Caco-2 (cell line): ENCODE results near the gene EHF. TPM values are rescaled to one million over a fixed set of nuclear protein-coding genes. Genes with fewer than 3 reads are reported as not detected.

Experiments
- BruUV-seq: library from RNA; stranded (reverse); fragments of 400-500 nt; replicated peaks from 2 replicates; lab custom pipeline; 2021; lab: Mats Ljungman, UMichigan
- CTCF ChIA-PET: fragments of 300-600 bp; sonication (Branson Sonifier 250); formaldehyde crosslinking; loops from one replicate; lab custom pipeline; 2022; ENCODE audit warnings: antibody characterized with exemption; lab: Charles Lee
- POLR2A ChIA-PET: fragments of 300-600 bp; sonication (Branson Sonifier 250); formaldehyde crosslinking; loops from one replicate; lab custom pipeline; 2022; ENCODE audit warnings: antibody characterized with exemption; lab: Charles Lee
- DNase-seq, 2 experiments: peaks; one replicate each; pipeline versions ENCODE4 v3.0.0 to v3.0.0-alpha.2; 2020 to 2022
- H3K27me3 ChIP-seq: replicated peaks from 2 replicates; pipeline ENCODE4 v1.6.0; 2011; ENCODE audit warnings: low read length; ENCODE audit not compliant: control insufficient read depth, insufficient read depth
- H3K36me3 ChIP-seq: 2 replicates; pipeline ENCODE4 v1.5.1; 2011; ENCODE audit warnings: low read length; ENCODE audit not compliant: control insufficient read depth, insufficient read depth
- H3K4me1 ChIP-seq: fragments of 250-450 bp; sonication (Bioruptor Pico); 2 replicates; pipeline ENCODE4 v1.5.1; 2020; ENCODE audit warnings: mild to moderate bottlenecking
- H3K4me3 ChIP-seq: 2 replicates; pipeline ENCODE4 v1.5.1; 2011; ENCODE audit warnings: low read depth, mild to moderate bottlenecking, control low read depth, low read length
- H3K9me3 ChIP-seq: fragments of 250-450 bp; sonication (Bioruptor Pico); 2 replicates; pipeline ENCODE4 v1.5.1; 2020; ENCODE audit warnings: mild to moderate bottlenecking, moderate library complexity
- H3K27ac Mint-ChIP-seq: one replicate; pipeline ENCODE4 v1.8.0; 2022; ENCODE audit warnings: mixed read lengths; ENCODE audit not compliant: unreplicated experiment
- H3K27me3 Mint-ChIP-seq: one replicate; pipeline ENCODE4 v1.8.0; 2022; ENCODE audit warnings: mixed read lengths; ENCODE audit not compliant: insufficient read depth, unreplicated experiment
- H3K36me3 Mint-ChIP-seq: one replicate; pipeline ENCODE4 v1.8.0; 2022; ENCODE audit warnings: mild to moderate bottlenecking, mixed read lengths; ENCODE audit not compliant: insufficient read depth, unreplicated experiment
- H3K4me1 Mint-ChIP-seq: one replicate; pipeline ENCODE4 v1.8.0; 2022; ENCODE audit warnings: low read depth, mixed read lengths; ENCODE audit not compliant: unreplicated experiment
- H3K4me3 Mint-ChIP-seq: one replicate; pipeline ENCODE4 v1.8.0; 2022; ENCODE audit warnings: mild to moderate bottlenecking, moderate library complexity, mixed read lengths; ENCODE audit not compliant: unreplicated experiment
- H3K9me3 Mint-ChIP-seq: one replicate; pipeline ENCODE4 v1.8.0; 2022; ENCODE audit warnings: mixed read lengths; ENCODE audit not compliant: unreplicated experiment
- intact Hi-C: fragments of 100-400 bp; cut with micrococcal nuclease; formaldehyde crosslinking; loops from one replicate; pipeline ENCODE4 v1.10.0; 2022; ENCODE audit not compliant: unreplicated experiment
- total RNA-seq: library from RNA; stranded (reverse); gene quantifications from 2 replicates; pipeline ENCODE4 v1.2.3, GENCODE V29; 2022
- TF ChIP-seq, protein P1 (sequence below), 2 experiments: fragments of 200-600 bp in 1 of 2; IDR thresholded peaks; 1 replicate in 1 of 2; 2 replicates in 1 of 2; pipeline versions ENCODE4 v1.5.1 to v1.8.0; 2011 to 2022; ENCODE audit warnings: antibody characterized with exemption in 1 of 2, control low read depth in 1 of 2, inconsistent platforms in 1 of 2, low read depth in 1 of 2, low read length in 1 of 2, mild to moderate bottlenecking in 1 of 2, moderate library complexity in 1 of 2; ENCODE audit not compliant: insufficient read depth in 1 of 2, severe bottlenecking in 1 of 2, unreplicated experiment in 1 of 2

Gene EHF
- total RNA-seq, 1 experiment from 2014 or later: 0.11 TPM

DNA sequence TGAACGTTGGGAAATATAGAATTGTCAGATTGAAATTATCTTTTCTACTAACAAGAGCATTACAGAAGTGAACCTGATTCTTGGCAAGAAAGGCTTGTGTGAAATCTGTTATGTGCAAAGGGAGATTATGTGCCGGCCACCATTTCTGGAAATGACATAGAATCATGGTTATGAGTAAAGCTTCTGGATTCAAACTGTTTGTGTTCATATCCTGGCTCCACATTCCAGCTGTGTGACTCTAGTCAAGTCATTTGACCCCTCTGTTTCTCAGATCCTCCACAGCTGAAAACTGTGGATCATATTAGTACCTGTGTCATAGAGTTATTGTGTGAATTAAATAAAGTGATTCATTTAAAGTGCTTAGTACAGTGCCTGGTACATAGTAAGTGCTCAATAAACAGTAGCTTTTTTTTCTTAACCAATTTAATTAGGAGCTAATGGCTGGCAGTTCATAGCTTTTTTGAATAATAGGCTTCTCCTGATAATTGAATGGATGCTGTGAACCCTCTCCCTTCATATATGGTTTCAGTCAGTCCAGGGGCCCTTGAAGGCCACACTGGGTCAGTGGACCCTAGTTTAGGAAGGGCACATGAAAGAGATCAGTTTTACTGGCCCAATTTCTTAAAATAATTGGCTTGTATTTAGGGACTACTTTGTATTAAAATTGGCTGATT, 34.6 kb downstream of the EHF start:
- Histone ChIP-seq H3K4me3 (no peak overlapping the region), H3K27me3 (no peaks in the 10 kb centered on the region), H3K36me3 (no peaks in the 10 kb centered on the region), H3K9me3 (no peaks in the 10 kb centered on the region), H3K4me1 (peaks cover 21% of the 10 kb centered on the region)
- Mint-ChIP-seq H3K36me3 (peaks cover 6% of the 10 kb centered on the region), H3K4me1 (peaks cover 24% of the 10 kb centered on the region), H3K4me3 (no peak overlapping the region), H3K27me3 (no peaks in the 10 kb centered on the region), H3K9me3 (peaks cover 10% of the 10 kb centered on the region), H3K27ac (peak overlapping the region; percentile 43)
- BruUV-seq: no TSS peak
- ChIA-PET POLR2A (no interaction called here), CTCF (interaction anchor here (0.6 to 0.8 kb wide), 2 partner anchors 10 to 12 kb away, joined by 3 to 4 read pairs; no protein-coding TSS in a partner anchor)
- TF ChIP-seq, protein P1, sequence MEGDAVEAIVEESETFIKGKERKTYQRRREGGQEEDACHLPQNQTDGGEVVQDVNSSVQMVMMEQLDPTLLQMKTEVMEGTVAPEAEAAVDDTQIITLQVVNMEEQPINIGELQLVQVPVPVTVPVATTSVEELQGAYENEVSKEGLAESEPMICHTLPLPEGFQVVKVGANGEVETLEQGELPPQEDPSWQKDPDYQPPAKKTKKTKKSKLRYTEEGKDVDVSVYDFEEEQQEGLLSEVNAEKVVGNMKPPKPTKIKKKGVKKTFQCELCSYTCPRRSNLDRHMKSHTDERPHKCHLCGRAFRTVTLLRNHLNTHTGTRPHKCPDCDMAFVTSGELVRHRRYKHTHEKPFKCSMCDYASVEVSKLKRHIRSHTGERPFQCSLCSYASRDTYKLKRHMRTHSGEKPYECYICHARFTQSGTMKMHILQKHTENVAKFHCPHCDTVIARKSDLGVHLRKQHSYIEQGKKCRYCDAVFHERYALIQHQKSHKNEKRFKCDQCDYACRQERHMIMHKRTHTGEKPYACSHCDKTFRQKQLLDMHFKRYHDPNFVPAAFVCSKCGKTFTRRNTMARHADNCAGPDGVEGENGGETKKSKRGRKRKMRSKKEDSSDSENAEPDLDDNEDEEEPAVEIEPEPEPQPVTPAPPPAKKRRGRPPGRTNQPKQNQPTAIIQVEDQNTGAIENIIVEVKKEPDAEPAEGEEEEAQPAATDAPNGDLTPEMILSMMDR (IDR thresholded peaks at IDR 0.05; ENCODE audit: insufficient read depth in 1 of 2, low read depth in 1 of 2, low read length in 1 of 2, severe bottlenecking in 1 of 2, unreplicated experiment in 1 of 2): no peak
- no peak for DNase-seq
- intact Hi-C loops: loop anchor here (2.0 kb wide), 1 partner anchor 55 kb away; no protein-coding TSS in a partner anchor

DNA sequence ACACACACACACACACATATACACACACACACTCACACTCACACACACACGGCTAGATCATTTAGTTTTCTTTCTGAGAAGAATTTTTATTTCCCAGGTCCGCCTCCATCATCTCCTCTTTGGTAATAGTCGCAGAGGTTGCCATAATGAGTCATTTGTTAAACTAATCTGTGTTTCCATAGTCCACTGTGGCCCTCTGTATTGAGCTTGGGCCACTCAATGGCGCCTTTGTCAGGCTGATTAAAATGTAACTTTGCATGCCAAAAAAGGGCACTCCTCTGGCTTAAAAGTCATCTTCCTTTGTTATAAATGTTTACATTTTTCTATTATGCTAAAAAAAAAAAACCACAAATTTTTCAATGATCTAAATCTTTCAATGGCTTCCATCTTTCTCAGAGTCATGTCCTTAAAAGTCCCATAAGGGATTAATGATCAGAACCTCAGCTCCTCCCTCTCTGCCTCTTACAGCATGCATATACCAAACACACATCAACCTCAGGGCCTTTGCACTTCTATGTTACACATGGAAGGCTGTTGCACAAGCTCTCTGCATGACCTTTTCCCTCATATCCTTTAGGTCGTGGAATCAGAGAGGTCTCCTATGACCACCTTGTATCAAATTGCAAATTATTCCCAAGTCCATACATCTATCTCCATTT, 35.3 kb downstream of the EHF start:
- H3K4me3 ChIP-seq: no peak overlapping the region
- no peaks in the 10 kb centered on the region for H3K9me3 ChIP-seq
- ChIA-PET CTCF (no interaction called here), POLR2A (no interaction called here)
- intact Hi-C loops: no loop called here
- Mint-ChIP-seq H3K27ac (no peak overlapping the region), H3K9me3 (peaks cover 10% of the 10 kb centered on the region), H3K4me1 (peaks cover 20% of the 10 kb centered on the region), H3K4me3 (no peak overlapping the region), H3K27me3 (no peaks in the 10 kb centered on the region), H3K36me3 (peaks cover 6% of the 10 kb centered on the region)
- no peaks in the 10 kb centered on the region for H3K36me3 ChIP-seq
- no TSS peak for BruUV-seq
- TF ChIP-seq, protein P1 (IDR thresholded peaks at IDR 0.05; ENCODE audit: insufficient read depth in 1 of 2, low read depth in 1 of 2, low read length in 1 of 2, severe bottlenecking in 1 of 2, unreplicated experiment in 1 of 2): no peak
- peaks cover 21% of the 10 kb centered on the region for H3K4me1 ChIP-seq
- DNase-seq: no peak
- no peaks in the 10 kb centered on the region for H3K27me3 ChIP-seq

DNA sequence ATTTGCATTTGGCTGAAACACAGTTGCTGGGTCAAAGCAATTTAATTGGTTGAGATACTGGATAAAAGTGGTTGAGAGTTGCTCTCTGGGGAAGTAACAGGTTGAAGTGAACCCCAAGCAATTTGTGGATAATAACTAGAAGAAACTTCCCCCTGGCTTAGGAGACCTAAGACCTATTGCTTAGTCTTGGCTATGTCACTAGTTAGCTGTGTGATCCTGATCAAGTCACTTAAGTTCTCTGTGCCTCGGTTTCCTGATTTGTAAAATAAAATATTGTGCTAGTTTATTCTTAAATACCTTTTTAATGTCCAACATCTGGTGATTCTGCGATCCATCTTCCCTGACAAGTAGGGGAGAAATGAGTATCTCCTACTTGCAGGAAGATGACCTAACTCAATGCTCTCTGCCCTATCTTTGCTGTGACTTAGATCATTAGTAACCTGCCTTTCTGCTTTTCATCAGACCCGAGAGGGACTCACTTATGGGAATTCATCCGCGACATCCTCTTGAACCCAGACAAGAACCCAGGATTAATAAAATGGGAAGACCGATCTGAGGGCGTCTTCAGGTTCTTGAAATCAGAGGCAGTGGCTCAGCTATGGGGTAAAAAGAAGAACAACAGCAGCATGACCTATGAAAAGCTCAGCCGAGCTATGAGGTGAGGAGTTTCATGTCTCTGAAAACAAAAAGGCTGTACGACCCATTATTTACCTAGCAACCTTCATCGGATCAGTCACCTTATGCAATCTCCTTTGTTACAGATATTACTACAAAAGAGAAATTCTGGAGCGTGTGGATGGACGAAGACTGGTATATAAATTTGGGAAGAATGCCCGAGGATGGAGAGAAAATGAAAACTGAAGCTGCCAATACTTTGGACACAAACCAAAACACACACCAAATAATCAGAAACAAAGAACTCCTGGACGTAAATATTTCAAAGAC, 37.5 kb downstream of the EHF start:
- no peak overlapping the region for H3K27ac Mint-ChIP-seq
- intact Hi-C loops: no loop called here
- Histone ChIP-seq H3K4me3 (no peak overlapping the region), H3K9me3 (no peaks in the 10 kb centered on the region), H3K27me3 (no peaks in the 10 kb centered on the region), H3K4me1 (peaks cover 20% of the 10 kb centered on the region), H3K36me3 (no peaks in the 10 kb centered on the region)
- no peak for DNase-seq
- no peaks in the 10 kb centered on the region for H3K27me3 Mint-ChIP-seq
- TF ChIP-seq, protein P1 (IDR thresholded peaks at IDR 0.05; ENCODE audit: insufficient read depth in 1 of 2, low read depth in 1 of 2, low read length in 1 of 2, severe bottlenecking in 1 of 2, unreplicated experiment in 1 of 2): no peak
- no peak overlapping the region for H3K4me3 Mint-ChIP-seq
- H3K4me1 Mint-ChIP-seq: peaks cover 20% of the 10 kb centered on the region
- peaks cover 6% of the 10 kb centered on the region for H3K36me3 Mint-ChIP-seq
- ChIA-PET CTCF (no interaction called here), POLR2A (interaction anchor here (0.5 kb wide), 1 partner anchor 13 kb away, joined by 3 read pairs; no protein-coding TSS in a partner anchor)
- peaks cover 10% of the 10 kb centered on the region for H3K9me3 Mint-ChIP-seq
- BruUV-seq: no TSS peak
